Osteocyte (in vitro differentiated cells): ENCODE measurements around the gene RCSD1. TPM values are rescaled to one million over a fixed set of nuclear protein-coding genes. Genes with fewer than 3 reads are reported as not detected.

Experiments
- DNase-seq: peaks from one replicate; pipeline ENCODE4 v3.0.0; 2021; ENCODE audit warnings: mixed read lengths; ENCODE audit not compliant: unreplicated experiment; ENCODE audit errors: extremely low spot score
- H3K27ac Mint-ChIP-seq: one replicate; pipeline ENCODE4 v1.8.0; 2021; ENCODE audit warnings: mild to moderate bottlenecking, mixed read lengths; ENCODE audit not compliant: unreplicated experiment
- H3K27me3 Mint-ChIP-seq: one replicate; pipeline ENCODE4 v1.8.0; 2021; ENCODE audit warnings: mixed read lengths; ENCODE audit not compliant: unreplicated experiment
- H3K36me3 Mint-ChIP-seq: one replicate; pipeline ENCODE4 v1.8.0; 2021; ENCODE audit warnings: mixed read lengths; ENCODE audit not compliant: unreplicated experiment
- H3K4me1 Mint-ChIP-seq: one replicate; pipeline ENCODE4 v1.8.0; 2021; ENCODE audit warnings: mixed read lengths; ENCODE audit not compliant: unreplicated experiment
- H3K4me3 Mint-ChIP-seq: one replicate; pipeline ENCODE4 v1.8.0; 2021; ENCODE audit warnings: mild to moderate bottlenecking, moderate library complexity, mixed read lengths; ENCODE audit not compliant: unreplicated experiment
- H3K9me3 Mint-ChIP-seq: one replicate; pipeline ENCODE4 v1.8.0; 2021; ENCODE audit warnings: mixed read lengths; ENCODE audit not compliant: unreplicated experiment
- CTCF ChIP-seq: fragments of 200-600 bp; sonication (generic); IDR thresholded peaks from 2 replicates; pipeline ENCODE4 v1.5.0; 2021; ENCODE audit warnings: antibody characterized with exemption, mild to moderate bottlenecking, moderate library complexity
- total RNA-seq: library from RNA; stranded (reverse); gene quantifications from 2 replicates; pipeline ENCODE4 v1.2.1, GENCODE V29; 2021

Gene RCSD1
- total RNA-seq, 1 donor from 2014 or later = not detected

- Mint-ChIP-seq H3K4me1 (peaks cover 52% of the 10 kb centered on the region), H3K27me3 (no peaks in the 10 kb centered on the region), H3K36me3 (peaks cover 6% of the 10 kb centered on the region), H3K4me3 (peak overlapping the region; percentile 93), H3K27ac (peak overlapping the region; percentile 67), H3K9me3 (no peaks in the 10 kb centered on the region)
- no peak for DNase-seq
- no peak for TF ChIP-seq CTCF
Measured at GRCh38 chr1:167722870-167723251, 92.8 kb downstream of the RCSD1 start.

GRCh38 chr1:167723707-167724323 is 93.8 kb downstream of the RCSD1 start:
- peak overlapping the region; percentile 12 for H3K27ac Mint-ChIP-seq
- peaks cover 52% of the 10 kb centered on the region for H3K4me1 Mint-ChIP-seq
- no peak for TF ChIP-seq CTCF

GRCh38 chr1:167726008-167726407 is 96.0 kb downstream of the RCSD1 start:
- H3K36me3 Mint-ChIP-seq = peaks cover 14% of the 10 kb centered on the region
- peaks cover 46% of the 10 kb centered on the region for H3K4me1 Mint-ChIP-seq
- peak overlapping the region; percentile 44 for H3K27ac Mint-ChIP-seq
- H3K4me3 Mint-ChIP-seq = no peak overlapping the region
- no peak for DNase-seq
- no peak for TF ChIP-seq CTCF
- no peaks in the 10 kb centered on the region for H3K27me3 Mint-ChIP-seq
- no peaks in the 10 kb centered on the region for H3K9me3 Mint-ChIP-seq

More at GRCh38 chr1:167723707-167724323, 93.8 kb downstream of the RCSD1 start:
- Mint-ChIP-seq H3K4me3 (peak overlapping the region; percentile 93), H3K27me3 (no peaks in the 10 kb centered on the region), H3K9me3 (no peaks in the 10 kb centered on the region), H3K36me3 (peaks cover 6% of the 10 kb centered on the region)
- no peak for DNase-seq

GRCh38 chr1:167728818-167729410 is 98.9 kb downstream of the RCSD1 start:
- H3K36me3 Mint-ChIP-seq = peaks cover 18% of the 10 kb centered on the region
- no peak for TF ChIP-seq CTCF
- H3K4me3 Mint-ChIP-seq = no peak overlapping the region
- H3K27ac Mint-ChIP-seq = no peak overlapping the region
- no peaks in the 10 kb centered on the region for H3K27me3 Mint-ChIP-seq
- H3K9me3 Mint-ChIP-seq = no peaks in the 10 kb centered on the region
- no peak for DNase-seq
- H3K4me1 Mint-ChIP-seq = peaks cover 31% of the 10 kb centered on the region

GRCh38 chr1:167734227-167734626 is 104.2 kb downstream of the RCSD1 start:
- H3K27ac Mint-ChIP-seq = no peak overlapping the region
- H3K27me3 Mint-ChIP-seq = no peaks in the 10 kb centered on the region
- H3K36me3 Mint-ChIP-seq = peaks cover 20% of the 10 kb centered on the region
- no peak for TF ChIP-seq CTCF
- DNase-seq = no peak
- H3K4me1 Mint-ChIP-seq = no peaks in the 10 kb centered on the region
- H3K4me3 Mint-ChIP-seq = no peak overlapping the region
- H3K9me3 Mint-ChIP-seq = no peaks in the 10 kb centered on the region
